Vagina (tissue), 2 donors: Measurements from ENCODE around the gene MAN1C1. TPM values are rescaled to one million over a fixed set of nuclear protein-coding genes. Genes with fewer than 3 reads are reported as not detected.

Experiments
- DNase-seq, 2 donors: peaks; one replicate each; pipeline ENCODE4 v3.0.0-alpha.2; 2017; ENCODE audit errors: extremely low spot score in 2 of 2
- H3K27ac ChIP-seq: fragments of 200-600 bp; sonication (generic); one replicate; pipeline ENCODE4 v1.5.1; 2019
- H3K27me3 ChIP-seq: fragments of 200-600 bp; sonication (generic); one replicate; pipeline ENCODE4 v1.5.1; 2019
- H3K36me3 ChIP-seq, 2 donors: fragments of 200-600 bp; sonication (generic); one replicate each; pipeline ENCODE4 v1.5.1; 2017 to 2019
- H3K4me1 ChIP-seq: fragments of 200-600 bp; sonication (generic); one replicate; pipeline ENCODE4 v1.5.1; 2019
- H3K4me3 ChIP-seq, 2 donors: fragments of 200-600 bp; sonication (generic); 1 replicate in 1 of 2; 2 replicates in 1 of 2; pipeline ENCODE4 v1.5.1; 2016 to 2019
- H3K9me3 ChIP-seq: fragments of 200-600 bp; sonication (generic); one replicate; pipeline ENCODE4 v1.5.1; 2019
- POLR2A ChIP-seq, 2 donors: fragments of 450-650 bp; IDR thresholded peaks; one replicate each; pipeline ENCODE4 v1.6.1; 2017; ENCODE audit warnings: antibody characterized with exemption in 2 of 2, mild to moderate bottlenecking in 2 of 2, moderate library complexity in 2 of 2
- POLR2AphosphoS5 ChIP-seq, 2 donors: sonication (generic); formaldehyde crosslinking; IDR thresholded peaks; one replicate each; pipeline ENCODE4 v1.9.0; 2017; ENCODE audit warnings: antibody characterized with exemption in 2 of 2, mild to moderate bottlenecking in 2 of 2, low read depth in 1 of 2; ENCODE audit not compliant: insufficient read depth in 1 of 2
- intact Hi-C: fragments of 100-400 bp; cut with DNase I; formaldehyde crosslinking; loops from one replicate; pipeline ENCODE4 v1.15.1; 2023
- total RNA-seq: library from RNA; depleted of rRNA; stranded (reverse); fragments of >200 nt; gene quantifications from one replicate; pipeline ENCODE4 v1.2.3, GENCODE V29; 2016
- TF ChIP-seq, protein P1 (sequence below), 3 experiments: fragments of 450-650 bp in 2 of 3; fragments of 200-600 bp in 1 of 3; sonication (generic) in 1 of 3; IDR thresholded peaks; one replicate each; pipeline ENCODE4 v1.5.1; 2017 to 2019; ENCODE audit warnings: antibody characterized with exemption in 3 of 3, mild to moderate bottlenecking in 2 of 3, moderate library complexity in 2 of 3

Gene MAN1C1
- total RNA-seq, 1 donor from 2014 or later, result 31.4 TPM

DNA sequence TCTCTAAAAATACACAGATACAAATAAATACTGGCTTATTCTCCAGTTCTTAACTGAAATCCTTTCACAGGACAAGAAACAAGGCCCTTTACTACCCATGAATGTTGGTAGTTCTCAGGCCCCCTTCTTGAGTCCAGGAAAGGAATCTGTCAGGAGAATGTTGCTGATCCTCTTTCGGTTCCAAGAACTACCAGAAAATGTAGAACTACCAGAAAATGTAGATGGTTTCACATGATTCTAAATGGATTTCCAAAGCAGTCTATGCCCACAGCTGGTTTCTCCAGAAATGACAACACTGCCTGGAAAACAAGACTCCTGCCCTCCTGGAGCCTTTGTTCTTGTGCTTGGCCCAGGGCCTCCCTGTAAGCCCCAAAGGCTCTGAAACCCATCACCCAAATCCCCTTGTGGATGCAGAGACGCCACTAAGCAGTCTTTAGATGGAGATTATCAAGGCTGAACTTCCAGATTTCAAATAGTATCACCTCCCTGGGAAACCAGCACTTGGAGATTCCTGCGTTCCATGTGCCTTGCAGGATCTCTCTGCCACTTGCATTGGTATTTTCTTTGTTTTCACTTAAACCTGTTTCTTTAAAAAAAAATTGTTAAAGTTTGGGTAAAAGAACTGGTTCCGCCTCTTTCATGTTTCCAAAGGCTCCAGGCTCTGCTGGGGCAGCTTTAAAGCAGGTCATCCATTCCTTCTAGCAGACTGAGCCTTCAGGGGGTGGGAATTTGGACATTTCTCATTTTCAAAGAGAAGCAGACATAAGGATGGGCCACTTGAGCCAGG is 53.4 kb downstream of the MAN1C1 start:
- no peaks in the 10 kb centered on the region for H3K36me3 ChIP-seq
- H3K27me3 ChIP-seq, result no peaks in the 10 kb centered on the region
- DNase-seq, result no peak
- H3K4me3 ChIP-seq, result no peak overlapping the region
- no peak overlapping the region for H3K27ac ChIP-seq
- no peaks in the 10 kb centered on the region for H3K9me3 ChIP-seq
- intact Hi-C loops, result no loop called here
- TF ChIP-seq, protein P1, sequence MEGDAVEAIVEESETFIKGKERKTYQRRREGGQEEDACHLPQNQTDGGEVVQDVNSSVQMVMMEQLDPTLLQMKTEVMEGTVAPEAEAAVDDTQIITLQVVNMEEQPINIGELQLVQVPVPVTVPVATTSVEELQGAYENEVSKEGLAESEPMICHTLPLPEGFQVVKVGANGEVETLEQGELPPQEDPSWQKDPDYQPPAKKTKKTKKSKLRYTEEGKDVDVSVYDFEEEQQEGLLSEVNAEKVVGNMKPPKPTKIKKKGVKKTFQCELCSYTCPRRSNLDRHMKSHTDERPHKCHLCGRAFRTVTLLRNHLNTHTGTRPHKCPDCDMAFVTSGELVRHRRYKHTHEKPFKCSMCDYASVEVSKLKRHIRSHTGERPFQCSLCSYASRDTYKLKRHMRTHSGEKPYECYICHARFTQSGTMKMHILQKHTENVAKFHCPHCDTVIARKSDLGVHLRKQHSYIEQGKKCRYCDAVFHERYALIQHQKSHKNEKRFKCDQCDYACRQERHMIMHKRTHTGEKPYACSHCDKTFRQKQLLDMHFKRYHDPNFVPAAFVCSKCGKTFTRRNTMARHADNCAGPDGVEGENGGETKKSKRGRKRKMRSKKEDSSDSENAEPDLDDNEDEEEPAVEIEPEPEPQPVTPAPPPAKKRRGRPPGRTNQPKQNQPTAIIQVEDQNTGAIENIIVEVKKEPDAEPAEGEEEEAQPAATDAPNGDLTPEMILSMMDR (IDR thresholded peaks at IDR 0.05), result no peak
- TF ChIP-seq POLR2AphosphoS5 (IDR thresholded peaks at IDR 0.05; ENCODE audit: insufficient read depth in 1 of 2, low read depth in 1 of 2) (no peak), POLR2A (IDR thresholded peaks at IDR 0.05) (no peak)
- H3K4me1 ChIP-seq, result peaks cover 23% of the 10 kb centered on the region

DNA sequence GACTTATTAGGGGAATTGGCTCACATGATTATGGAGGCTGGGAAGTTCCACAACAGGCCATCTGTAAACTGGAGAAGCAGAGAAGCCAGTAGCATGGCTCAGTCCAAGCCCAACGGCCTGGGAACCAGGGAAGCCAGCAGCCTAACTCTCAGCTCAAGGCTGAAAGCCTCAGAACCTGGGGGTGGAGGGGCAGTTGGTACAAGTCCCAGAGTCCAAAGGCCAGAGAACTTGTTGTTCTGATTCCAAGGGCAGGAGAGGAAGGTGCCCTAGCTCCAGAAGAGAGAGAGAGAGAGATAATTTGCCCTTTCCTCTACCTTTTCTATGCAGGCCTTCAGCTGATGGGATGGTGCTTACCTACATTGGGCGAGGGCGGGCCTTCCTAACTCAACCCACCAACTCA is 55.3 kb downstream of the MAN1C1 start:
- no peak overlapping the region for H3K27ac ChIP-seq
- TF ChIP-seq POLR2A (IDR thresholded peaks at IDR 0.05) (no peak), POLR2AphosphoS5 (IDR thresholded peaks at IDR 0.05; ENCODE audit: insufficient read depth in 1 of 2, low read depth in 1 of 2) (no peak)
- TF ChIP-seq, protein P1 (IDR thresholded peaks at IDR 0.05), result no peak
- H3K4me3 ChIP-seq, result no peak overlapping the region
- H3K27me3 ChIP-seq, result no peaks in the 10 kb centered on the region
- no peak for DNase-seq
- intact Hi-C loops, result no loop called here
- H3K9me3 ChIP-seq, result no peaks in the 10 kb centered on the region
- H3K36me3 ChIP-seq, result no peaks in the 10 kb centered on the region
- peaks cover 34% of the 10 kb centered on the region for H3K4me1 ChIP-seq

DNA sequence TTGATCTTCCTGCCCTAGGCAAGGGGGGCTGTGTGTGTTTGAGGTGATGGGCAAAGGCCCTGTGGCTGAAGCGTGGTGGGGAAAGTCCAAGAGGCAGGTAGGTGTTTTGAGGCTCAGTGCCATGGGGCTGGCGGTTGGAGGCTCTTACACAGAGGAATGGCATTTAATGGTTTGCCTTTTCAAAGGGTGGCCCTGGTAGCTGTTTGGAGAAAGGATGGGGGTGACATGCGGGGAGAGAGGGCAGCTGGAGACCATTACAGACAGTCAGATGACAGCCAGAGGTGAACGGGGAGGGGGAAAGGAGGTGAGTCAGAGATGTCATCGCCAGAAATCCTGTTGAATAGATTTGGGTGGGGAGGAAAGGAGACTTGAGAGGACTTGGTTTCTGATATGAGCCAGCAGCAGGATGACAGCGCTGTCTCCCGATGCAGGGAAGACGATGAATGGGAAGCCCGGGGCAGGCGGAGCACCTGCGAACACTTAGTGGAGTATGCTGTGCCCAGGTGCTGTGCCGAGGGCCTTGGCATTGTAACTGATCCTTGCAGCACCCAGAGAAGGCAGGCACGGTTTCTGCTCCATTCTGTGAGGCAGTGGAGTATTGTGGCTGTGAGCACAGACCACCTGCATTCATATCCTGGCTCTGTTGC is 56.3 kb downstream of the MAN1C1 start:
- Histone ChIP-seq H3K4me3 (no peak overlapping the region), H3K27me3 (no peaks in the 10 kb centered on the region), H3K36me3 (no peaks in the 10 kb centered on the region), H3K4me1 (peaks cover 35% of the 10 kb centered on the region), H3K27ac (no peak overlapping the region), H3K9me3 (no peaks in the 10 kb centered on the region)
- DNase-seq, result no peak
- TF ChIP-seq POLR2AphosphoS5 (IDR thresholded peaks at IDR 0.05; ENCODE audit: insufficient read depth in 1 of 2, low read depth in 1 of 2) (no peak), POLR2A (IDR thresholded peaks at IDR 0.05) (no peak)
- TF ChIP-seq, protein P1 (IDR thresholded peaks at IDR 0.05), result no peak
- intact Hi-C loops, result no loop called here

DNA sequence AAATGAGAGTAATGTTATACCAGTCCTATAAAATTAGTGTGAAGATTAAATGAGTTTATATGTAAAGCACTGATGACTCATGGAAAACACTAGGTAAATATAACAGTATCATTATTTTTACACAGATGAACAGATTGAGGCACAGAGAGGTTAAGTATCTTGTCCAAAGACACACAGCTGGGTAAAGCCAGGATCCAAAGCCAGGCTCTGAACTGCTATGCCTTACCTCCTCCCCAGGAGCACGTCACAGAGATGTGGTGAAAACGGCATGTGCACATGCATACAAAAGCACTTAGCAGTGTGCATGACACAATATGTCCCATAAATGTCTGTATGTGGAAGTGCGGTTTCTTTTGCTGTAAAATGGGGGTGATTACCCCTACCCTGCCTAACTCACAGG is 56.9 kb downstream of the MAN1C1 start:
- H3K4me1 ChIP-seq, result peaks cover 31% of the 10 kb centered on the region
- intact Hi-C loops, result no loop called here
- no peak for DNase-seq
- TF ChIP-seq POLR2AphosphoS5 (IDR thresholded peaks at IDR 0.05; ENCODE audit: insufficient read depth in 1 of 2, low read depth in 1 of 2) (no peak), POLR2A (IDR thresholded peaks at IDR 0.05) (no peak)
- TF ChIP-seq, protein P1 (IDR thresholded peaks at IDR 0.05), result no peak
- H3K4me3 ChIP-seq, result no peak overlapping the region
- no peaks in the 10 kb centered on the region for H3K27me3 ChIP-seq
- H3K36me3 ChIP-seq, result no peaks in the 10 kb centered on the region
- H3K27ac ChIP-seq, result no peak overlapping the region
- no peaks in the 10 kb centered on the region for H3K9me3 ChIP-seq
